Sigmoid colon (tissue), 7 donors: Measurements from ENCODE around the gene PLCB1. TPM values are rescaled to one million over a fixed set of nuclear protein-coding genes. Genes with fewer than 3 reads are reported as not detected.

Experiments used
- DNase-seq: peaks from one replicate; pipeline ENCODE4 v3.0.0-alpha.2; 2019
- H3K27ac ChIP-seq, 4 donors: fragments of 200-600 bp; sonication (generic); one replicate each; pipeline ENCODE4 v1.5.1; 2016 to 2019; ENCODE audit warnings: mild to moderate bottlenecking in 1 of 4
- H3K27me3 ChIP-seq, 3 donors: fragments of 200-600 bp; sonication (generic); one replicate each; pipeline ENCODE4 v1.5.1; 2019; ENCODE audit warnings: mild to moderate bottlenecking in 1 of 3
- H3K36me3 ChIP-seq, 4 donors: fragments of 200-600 bp; sonication (generic); one replicate each; pipeline ENCODE4 v1.5.1; 2016 to 2019
- H3K4me1 ChIP-seq, 4 donors: fragments of 200-600 bp; sonication (generic); one replicate each; pipeline ENCODE4 v1.5.1; 2017 to 2019
- H3K4me3 ChIP-seq, 4 donors: fragments of 200-600 bp; sonication (generic); one replicate each; pipeline ENCODE4 v1.5.1; 2017 to 2019; ENCODE audit warnings: mild to moderate bottlenecking in 2 of 4, moderate library complexity in 1 of 4
- H3K9me3 ChIP-seq, 4 donors: fragments of 200-600 bp in 3 of 4; sonication (generic) in 3 of 4; one replicate each; pipeline versions ENCODE4 v1.5.1 to v1.6.1; 2013 to 2019
- CTCF ChIP-seq, 4 experiments: fragments of 450-650 bp in 3 of 4; fragments of 200-600 bp in 1 of 4; IDR thresholded peaks; one replicate each; pipeline ENCODE4 v1.5.1; 2016 to 2019; ENCODE audit warnings: antibody characterized with exemption in 4 of 4, mild to moderate bottlenecking in 3 of 4, moderate library complexity in 2 of 4
- EP300 ChIP-seq, 4 donors: sonication (generic); formaldehyde crosslinking; IDR thresholded peaks; one replicate each; pipeline ENCODE4 v1.6.1; 2017; ENCODE audit warnings: antibody characterized with exemption in 4 of 4
- POLR2A ChIP-seq, 2 donors: fragments of 450-650 bp; IDR thresholded peaks; one replicate each; pipeline ENCODE4 v1.6.1; 2016; ENCODE audit warnings: antibody characterized with exemption in 2 of 2, mild to moderate bottlenecking in 2 of 2, moderate library complexity in 2 of 2
- POLR2AphosphoS5 ChIP-seq, 4 donors: sonication (generic); formaldehyde crosslinking; IDR thresholded peaks; one replicate each; pipeline ENCODE4 v1.6.1; 2017; ENCODE audit warnings: antibody characterized with exemption in 4 of 4
- WGBS, 2 donors: extraction: QIAGEN DNeasy Blood & Tissue Kit; methylation state at CpG; one replicate each; pipeline ENCODE4 v1.1.7; 2013; 5-methylcytosine and 5-hydroxymethylcytosine counted together
- intact Hi-C: fragments of 100-400 bp; cut with DNase I; formaldehyde crosslinking; loops from one replicate; pipeline ENCODE4 v1.15.1; 2023
- polyA plus RNA-seq, 3 donors: library from polyadenylated mRNA; stranded (reverse); fragments of 200-250 nt; gene quantifications; one replicate each; pipeline ENCODE4 v1.2.3, GENCODE V29; 2013
- total RNA-seq, 4 donors: library from RNA; depleted of rRNA; stranded (reverse); fragments of >200 nt; gene quantifications; one replicate each; pipeline ENCODE4 v1.1.0, GENCODE V29; 2016
- donor health status: healthy with polysubstance abuse.
- donor health status: Bipolar disorder and iron deficiency.
- donor health status: healthy.

Gene PLCB1
- total and polyA plus RNA-seq, 7 donors, result 0.92 to 117 (median 86.7) TPM

GRCh38 chr20:8310618-8311017 lies 178.6 kb downstream of the PLCB1 start:
- TF ChIP-seq POLR2AphosphoS5 (IDR thresholded peaks at IDR 0.05) (no peak), POLR2A (IDR thresholded peaks at IDR 0.05) (no peak), EP300 (IDR thresholded peaks at IDR 0.05) (no peak), CTCF (IDR thresholded peaks at IDR 0.05) (no peak)
- peaks cover 0 to 19% (median 17%) of the 10 kb centered on the region in 4 donors for H3K4me1 ChIP-seq
- no peak for DNase-seq
- 48 to 71% methylated on average over 4 of the region's 4 CpGs for WGBS, 2 donors
- no peaks in the 10 kb centered on the region for H3K36me3 ChIP-seq
- H3K27me3 ChIP-seq, result no peaks in the 10 kb centered on the region
- H3K9me3 ChIP-seq, result no peaks in the 10 kb centered on the region
- no peak overlapping the region for H3K4me3 ChIP-seq
- intact Hi-C loops, result no loop called here
- no peak overlapping the region for H3K27ac ChIP-seq

- Histone ChIP-seq H3K27ac (no peak overlapping the region), H3K27me3 (no peaks in the 10 kb centered on the region), H3K9me3 (no peaks in the 10 kb centered on the region), H3K4me1 (peaks cover 0 to 16% (median 7%) of the 10 kb centered on the region in 4 donors), H3K4me3 (no peak overlapping the region), H3K36me3 (no peaks in the 10 kb centered on the region)
- no peak for DNase-seq
- intact Hi-C loops, result no loop called here
- TF ChIP-seq CTCF (IDR thresholded peaks at IDR 0.05) (no peak), POLR2A (IDR thresholded peaks at IDR 0.05) (no peak), EP300 (IDR thresholded peaks at IDR 0.05) (no peak), POLR2AphosphoS5 (IDR thresholded peaks at IDR 0.05) (no peak)
- WGBS, 2 donors, result 94 to 96% methylated on average over 1 of the region's 1 CpG
Measured at GRCh38 chr20:8313073-8313472, 181.0 kb downstream of the PLCB1 start.

- no peak for TF ChIP-seq POLR2A (IDR thresholded peaks at IDR 0.05)
- no peak for TF ChIP-seq CTCF (IDR thresholded peaks at IDR 0.05)
- no peak for TF ChIP-seq POLR2AphosphoS5 (IDR thresholded peaks at IDR 0.05)
- TF ChIP-seq EP300 (IDR thresholded peaks at IDR 0.05), result no peak
- 52 to 80% methylated on average over 10 of the region's 10 CpGs for WGBS, 2 donors
- no peaks in the 10 kb centered on the region for H3K27me3 ChIP-seq
- no peaks in the 10 kb centered on the region for H3K9me3 ChIP-seq
- H3K36me3 ChIP-seq, result no peaks in the 10 kb centered on the region
- no peak overlapping the region for H3K27ac ChIP-seq
- no peak overlapping the region for H3K4me3 ChIP-seq
- DNase-seq, result no peak
- H3K4me1 ChIP-seq, result peaks cover 0 to 11% (median 7%) of the 10 kb centered on the region in 4 donors
- intact Hi-C loops, result no loop called here
Measured at GRCh38 chr20:8315639-8316573, 183.8 kb downstream of the PLCB1 start.

- intact Hi-C loops, result no loop called here
- H3K27ac ChIP-seq, result no peak overlapping the region
- no peak for DNase-seq
- no peaks in the 10 kb centered on the region for H3K27me3 ChIP-seq
- H3K36me3 ChIP-seq, result no peaks in the 10 kb centered on the region
- 84 to 85% methylated on average over 1 of the region's 1 CpG for WGBS, 2 donors
- no peaks in the 10 kb centered on the region for H3K9me3 ChIP-seq
- TF ChIP-seq POLR2AphosphoS5 (IDR thresholded peaks at IDR 0.05) (no peak), EP300 (IDR thresholded peaks at IDR 0.05) (no peak), CTCF (IDR thresholded peaks at IDR 0.05) (no peak), POLR2A (IDR thresholded peaks at IDR 0.05) (no peak)
- peaks cover 0 to 11% (median 5%) of the 10 kb centered on the region in 4 donors for H3K4me1 ChIP-seq
- no peak overlapping the region for H3K4me3 ChIP-seq
Measured at GRCh38 chr20:8317448-8317847, 185.4 kb downstream of the PLCB1 start.
